Suppressor macrophage treated with lipopolysaccharide for 4 hours (primary cell): ENCODE results near the gene ALG1L2.
"Not testable (repeated sequence)": the region's sequence is repeated elsewhere in the genome, so short reads cannot be mapped to it uniquely, and the experiment has no call there.

Source experiments
- DNase-seq: peaks from one replicate; pipeline ENCODE4 v3.0.0-alpha.2; 2020

Gene ALG1L2

DNA sequence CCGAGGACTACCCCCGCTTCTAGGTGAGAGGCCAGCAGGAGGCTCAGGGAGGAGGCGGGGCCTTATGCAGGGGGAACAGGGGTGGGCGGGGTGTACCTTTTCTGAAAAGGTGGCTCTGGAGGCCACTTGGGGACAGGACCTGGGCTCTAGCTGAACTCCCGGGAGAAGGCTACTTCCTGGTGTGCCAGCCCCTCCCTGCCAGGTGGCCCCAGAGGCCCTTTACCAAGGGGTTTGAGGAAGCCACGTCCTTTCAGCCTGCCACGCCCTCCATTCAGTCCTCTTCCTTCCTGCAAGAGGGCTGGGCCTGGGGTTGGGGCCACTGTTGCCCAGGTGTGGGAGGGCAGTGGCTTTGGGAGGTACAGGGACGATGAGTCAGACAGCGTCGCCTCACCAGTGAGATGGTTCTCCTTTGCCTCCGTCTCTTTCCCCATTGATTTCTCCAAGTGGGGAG is 12.9 kb downstream of the ALG1L2 start:
- not testable (repeated sequence) for DNase-seq

DNA sequence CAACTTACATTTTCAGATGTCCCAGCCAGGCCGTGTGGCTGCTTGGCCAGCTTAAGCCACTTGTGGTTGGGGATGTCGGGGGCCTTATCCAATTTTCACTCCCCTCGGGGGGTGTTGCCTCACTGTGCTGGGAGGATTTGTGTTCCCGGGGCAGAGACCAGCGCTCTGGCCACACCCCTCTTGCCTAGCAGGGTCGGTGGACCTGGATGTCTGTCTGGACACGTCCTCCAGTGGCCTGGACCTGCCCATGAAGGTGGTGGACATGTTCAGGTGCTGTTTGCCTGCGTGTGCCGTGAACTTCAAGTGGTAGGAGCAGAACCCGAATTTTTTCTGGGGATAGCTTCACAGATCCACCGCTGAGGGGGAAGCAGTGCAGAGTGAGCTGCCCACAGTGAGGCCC is 14.2 kb downstream of the ALG1L2 start:
- DNase-seq = not testable (repeated sequence)

DNA sequence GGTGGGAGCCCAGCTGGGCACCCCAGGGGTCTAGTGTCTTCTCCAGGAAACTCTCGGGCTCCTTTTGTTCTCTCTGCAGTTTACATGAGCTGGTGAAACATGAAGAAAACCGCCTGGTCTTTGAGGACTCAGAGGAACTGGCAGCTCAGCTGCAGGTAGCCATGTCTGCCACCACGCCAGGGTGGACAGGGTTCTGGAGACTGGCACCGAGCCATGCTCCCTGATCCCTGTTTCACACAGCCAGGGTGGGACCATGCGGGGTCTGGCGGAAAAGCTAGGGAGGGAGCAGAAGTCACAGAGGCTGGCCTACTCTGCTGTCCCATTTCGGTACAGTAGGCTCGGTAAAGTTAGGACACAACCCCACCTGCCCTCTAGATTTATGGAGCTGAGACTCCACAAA is 15.5 kb downstream of the ALG1L2 start:
- not testable (repeated sequence) for DNase-seq

DNA sequence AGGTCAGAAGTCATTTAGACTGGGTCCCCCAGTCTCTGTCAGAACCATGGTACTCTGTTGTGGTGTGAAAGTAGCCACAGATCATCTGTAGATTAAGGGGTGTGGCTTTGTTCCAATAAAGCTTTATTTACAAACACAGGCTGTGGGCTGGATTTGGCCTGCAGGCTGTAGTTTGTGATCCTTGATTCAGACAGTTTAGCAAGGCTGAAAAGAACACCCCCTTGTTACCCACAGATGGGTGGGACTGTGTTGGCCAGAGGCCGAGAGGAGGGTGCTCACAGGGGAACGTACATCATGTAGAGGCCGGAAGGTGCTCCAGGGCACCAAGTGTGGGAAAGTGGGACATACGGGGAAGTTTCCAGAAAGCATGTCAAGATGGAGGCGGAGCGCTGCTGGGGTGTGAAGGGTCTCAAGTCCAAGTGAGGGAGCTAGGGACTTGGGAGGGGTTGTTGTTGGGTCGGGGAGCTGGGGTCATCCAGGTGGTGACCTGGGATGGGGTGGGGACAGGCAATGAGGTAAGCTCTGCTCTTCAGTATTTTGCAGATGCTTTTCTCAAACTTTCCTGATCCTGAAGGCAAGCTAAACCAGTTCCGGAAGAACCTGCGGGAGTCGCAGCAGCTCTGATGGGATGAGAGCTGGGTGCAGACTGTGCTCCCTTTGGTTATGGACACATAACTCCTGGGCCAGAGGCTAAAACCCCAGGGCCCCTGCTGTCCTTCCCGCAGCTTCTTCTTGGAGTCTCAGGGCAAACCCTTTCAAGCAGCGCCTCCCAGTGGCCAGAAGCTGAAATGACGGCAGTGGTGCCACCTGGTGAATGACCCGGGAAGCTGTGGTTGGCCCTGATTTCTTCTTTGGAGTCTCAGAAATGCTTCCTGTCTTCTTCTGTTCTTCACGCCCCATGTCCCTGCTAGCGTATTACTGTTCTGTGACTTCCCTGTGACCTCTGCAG is 16.3 kb downstream of the ALG1L2 start:
- DNase-seq = not testable (repeated sequence)

- DNase-seq = not testable (repeated sequence)
These were observed 17.2 kb downstream of the ALG1L2 start for GRCh38 chr3:130098639-130099385.

- DNase-seq = not testable (repeated sequence)
These were observed 20.9 kb downstream of the ALG1L2 start for GRCh38 chr3:130102545-130102944.

- not testable (repeated sequence) for DNase-seq
These were observed 22.6 kb downstream of the ALG1L2 start for GRCh38 chr3:130104191-130104590.

DNA sequence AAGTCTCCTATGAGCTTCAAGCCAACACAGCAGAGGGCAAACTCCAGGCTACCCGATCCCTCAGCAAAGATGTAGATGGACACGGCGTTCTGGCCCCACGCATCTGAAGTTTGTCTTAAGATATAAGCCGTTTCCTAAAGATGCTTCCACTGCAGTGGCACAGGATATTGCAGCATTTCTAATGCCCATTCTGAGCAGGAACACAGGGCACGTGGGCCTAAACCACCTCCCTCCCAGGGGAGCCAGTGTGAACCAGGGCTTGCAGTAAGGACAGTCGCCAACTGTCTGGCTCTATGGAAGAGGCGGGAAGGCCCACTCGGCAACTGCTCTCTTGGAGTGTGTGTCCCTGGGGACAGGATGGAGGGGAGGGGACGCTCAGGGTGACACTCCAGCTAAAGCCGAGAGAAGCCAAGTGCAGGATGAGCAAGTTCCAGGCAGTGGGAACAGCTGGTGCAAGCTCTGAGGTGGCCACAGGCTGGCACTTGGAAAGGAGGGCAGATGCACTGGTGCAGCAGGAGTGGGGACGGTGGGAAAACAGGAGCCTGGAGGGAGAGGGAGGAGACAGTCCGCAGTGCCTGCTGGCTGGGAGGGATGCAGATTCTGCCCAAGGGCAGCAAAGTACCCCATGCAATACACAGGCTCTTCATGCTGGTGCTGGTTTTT is 25.8 kb downstream of the ALG1L2 start:
- not testable (repeated sequence) for DNase-seq

DNA sequence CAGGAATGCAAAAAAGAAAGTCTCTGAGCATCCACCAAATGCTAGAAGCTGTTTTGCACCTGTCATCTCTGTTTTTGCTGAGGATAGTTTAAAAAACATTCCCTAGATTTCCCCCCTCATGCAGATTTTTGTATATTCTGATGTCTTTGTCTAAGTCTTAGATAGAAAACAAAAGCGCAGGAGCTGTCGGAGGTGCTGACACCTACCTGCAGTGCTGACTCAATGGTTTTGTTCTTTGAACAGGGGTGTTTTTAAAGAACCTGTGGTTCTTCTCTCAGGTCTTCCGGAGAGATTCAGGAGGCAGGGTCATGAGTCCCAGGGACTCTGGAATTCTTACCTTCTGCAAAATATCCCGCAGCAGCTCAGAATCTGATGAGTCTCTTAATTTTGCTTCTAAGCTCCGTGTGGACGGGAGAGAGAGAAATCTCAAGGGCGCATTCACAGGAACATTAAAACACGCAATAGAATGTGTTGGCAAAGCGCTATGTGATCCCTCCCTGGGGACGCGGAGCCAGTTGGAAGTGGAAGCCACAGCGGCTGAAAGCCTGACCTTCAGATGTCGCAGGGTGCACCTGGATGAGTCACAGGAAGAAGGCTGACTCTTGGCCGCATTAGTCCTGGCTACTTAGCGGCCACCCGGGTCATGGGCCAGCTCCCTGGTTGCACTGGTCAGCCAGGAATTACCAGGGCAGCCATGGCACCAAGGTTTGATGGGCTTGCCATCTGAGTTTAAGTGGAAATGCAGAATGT is 27.4 kb downstream of the ALG1L2 start:
- DNase-seq = not testable (repeated sequence)

GRCh38 chr3:130110386-130111169 is 28.9 kb downstream of the ALG1L2 start:
- peak; percentile 22 for DNase-seq

- peak; percentile 100 for DNase-seq
These were observed 29.7 kb downstream of the ALG1L2 start for GRCh38 chr3:130111185-130111864.

- DNase-seq = peak; percentile 96
These were observed 30.5 kb downstream of the ALG1L2 start for GRCh38 chr3:130111865-130112747.

DNA sequence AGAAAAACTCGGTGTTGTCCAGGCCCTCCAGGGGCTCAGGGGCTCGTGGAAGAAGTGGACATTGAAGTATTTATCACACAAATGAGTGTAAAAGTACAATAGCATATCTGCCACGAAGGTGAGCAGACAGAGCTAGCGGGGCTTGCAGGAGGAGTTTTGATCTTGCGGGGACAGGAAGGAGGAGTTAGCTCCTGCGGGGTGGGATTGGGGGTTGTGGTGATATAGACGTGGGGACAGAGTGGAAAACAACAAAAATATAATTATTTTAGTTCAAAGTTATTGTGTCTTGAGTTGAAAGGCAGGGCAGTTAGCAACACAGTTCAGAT is 31.1 kb downstream of the ALG1L2 start:
- not testable (repeated sequence) for DNase-seq

DNA sequence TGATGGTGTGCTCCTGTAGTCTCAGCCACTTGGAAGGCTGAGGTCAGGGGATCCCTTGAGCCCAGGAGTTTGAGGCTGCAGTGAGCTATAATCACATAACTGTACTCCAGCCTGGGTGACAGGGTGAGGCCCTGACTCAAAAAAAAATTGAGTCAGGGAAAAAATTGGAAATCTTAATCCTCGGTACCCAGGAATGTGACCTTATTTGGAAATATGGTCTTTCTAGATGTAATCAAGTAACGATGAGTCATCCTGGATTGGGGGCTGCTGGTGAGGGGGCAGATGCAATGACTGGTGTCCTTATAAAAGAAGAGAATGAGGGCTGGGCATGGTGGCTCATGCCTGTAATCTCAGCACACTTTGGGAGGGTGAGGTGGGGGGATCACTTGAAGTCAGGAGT is 33.8 kb downstream of the ALG1L2 start:
- DNase-seq = not testable (repeated sequence)

DNA sequence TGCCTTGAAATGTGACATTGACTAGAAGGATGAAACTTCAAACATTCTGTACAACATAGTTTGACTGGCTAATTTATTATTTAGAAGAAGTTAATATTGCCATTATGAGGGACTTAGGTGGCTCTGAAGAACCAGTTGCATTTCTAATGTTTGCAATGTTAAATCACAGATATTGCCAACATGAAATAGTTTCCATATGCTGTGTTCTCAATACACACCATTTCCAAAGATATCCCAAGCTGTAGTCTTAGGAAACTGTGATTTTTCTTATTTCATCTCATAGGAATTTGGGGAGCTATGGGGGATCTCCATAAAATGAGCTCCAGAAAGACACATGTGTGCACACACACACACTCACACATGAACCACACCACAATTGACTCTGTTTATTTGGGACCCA is 36.3 kb downstream of the ALG1L2 start:
- no peak for DNase-seq

GRCh38 chr3:130119824-130120223 is 38.2 kb downstream of the ALG1L2 start:
- DNase-seq = not testable (repeated sequence)

DNA sequence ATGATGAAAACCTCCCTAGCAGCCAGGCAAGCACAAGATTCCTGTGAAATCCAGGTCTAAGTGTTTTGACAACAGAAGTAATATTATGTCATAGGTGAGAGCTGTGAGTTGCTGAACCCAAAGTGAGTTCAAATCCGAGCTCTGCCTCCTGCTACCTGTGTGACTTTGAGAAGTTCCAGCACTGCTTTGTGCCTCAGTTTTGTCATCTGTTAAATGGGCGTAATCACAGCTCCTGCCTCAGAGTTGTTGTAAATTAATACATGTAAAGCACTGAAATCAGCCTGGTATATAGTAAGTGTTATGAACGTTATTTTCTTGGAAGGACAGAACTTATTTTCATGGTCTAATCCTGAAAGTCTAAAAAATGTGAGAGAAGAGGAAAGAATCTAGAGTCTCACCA is 38.7 kb downstream of the ALG1L2 start:
- DNase-seq = not testable (repeated sequence)

GRCh38 chr3:130122891-130123775 is 41.5 kb downstream of the ALG1L2 start:
- not testable (repeated sequence) for DNase-seq

DNA sequence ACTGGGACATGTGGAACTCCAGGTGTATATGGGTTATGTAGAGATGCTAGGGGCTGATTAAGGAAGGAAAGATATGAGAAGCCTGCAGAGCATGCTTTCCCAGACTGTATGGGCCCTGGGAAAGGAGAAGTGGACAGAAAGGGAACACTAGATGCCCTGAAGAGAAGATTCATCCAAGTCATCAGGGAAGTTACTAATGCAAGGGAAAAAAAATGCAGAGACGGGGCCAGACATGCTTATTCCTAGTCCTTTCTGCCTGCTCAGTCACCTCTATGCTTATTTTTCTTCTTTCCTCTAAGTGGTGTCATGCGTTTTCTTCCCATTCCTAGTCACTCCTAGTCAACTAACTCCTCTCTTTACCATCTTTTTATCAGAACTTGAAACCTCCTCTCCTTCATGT is 43.8 kb downstream of the ALG1L2 start:
- peak; percentile 21 for DNase-seq
